ENCODE data around the gene FAM222B. TPM values are rescaled to one million over a fixed set of nuclear protein-coding genes. Genes with fewer than 3 reads are reported as not detected.

FAM222B gene
- total and polyA plus RNA-seq, 2 of the 4 experiments (the other 2 are of a cell fraction) = 2.5 to 10.8 TPM

- Histone ChIP-seq H3K36me3 (ENCODE audit: control insufficient read depth, insufficient read depth, low read length) (peaks cover 6% of the 10 kb centered on the region), H3K27me3 (ENCODE audit: control insufficient read depth, insufficient read depth, low read length) (0 out of 2 replicates have a peak, but pooled peaks cover 2% of the 10 kb centered on the region), H4K91ac (ENCODE audit: insufficient read depth, low read depth, low read length) (no peak overlapping the region), H2AFZ (replicated peaks; ENCODE audit: low read length, poor library complexity) (no peak overlapping the region), H3K56ac (ENCODE audit: extremely low read depth, insufficient read depth, low read length) (no peak overlapping the region), H3K79me1 (ENCODE audit: low read depth in 1 of 2, low read length in 2 of 2) (no peaks in the 10 kb centered on the region), H3K23ac (ENCODE audit: low read depth, low read length) (no peak overlapping the region), H4K8ac (ENCODE audit: low read depth in 2 of 2, low read length in 2 of 2) (no peak overlapping the region), H4K20me1 (ENCODE audit: insufficient read depth, low read length) (no peaks in the 10 kb centered on the region), H3K27ac (ENCODE audit: insufficient read depth, low read length) (no peak overlapping the region), H4K5ac (ENCODE audit: low read depth, low read length) (no peak overlapping the region), H3K18ac (ENCODE audit: low read depth, low read length) (no peak overlapping the region), H3K9me3 (ENCODE audit: control insufficient read depth, insufficient read depth, low read length) (no peaks in the 10 kb centered on the region), H3K4me1 (ENCODE audit: control insufficient read depth, insufficient read depth, low read length) (no peaks in the 10 kb centered on the region), H2BK20ac (ENCODE audit: low read depth, low read length) (no peak overlapping the region), H3K4ac (ENCODE audit: low read depth, low read length) (no peak overlapping the region), H3K9me1 (ENCODE audit: insufficient read depth, low read length) (no peaks in the 10 kb centered on the region), H2AK5ac (ENCODE audit: low read depth, low read length) (no peak overlapping the region), H3K4me3 (ENCODE audit: insufficient read depth, low read depth, low read length) (no peak overlapping the region), H3K9ac (ENCODE audit: low read depth, low read length) (no peak overlapping the region), H2BK15ac (ENCODE audit: low read depth, low read length) (no peak overlapping the region), H3K4me2 (ENCODE audit: low read depth, low read length) (no peak overlapping the region), H3K14ac (replicated peaks; ENCODE audit: low read depth, low read length) (no peak overlapping the region), H2BK5ac (ENCODE audit: low read depth, low read length, poor library complexity, severe bottlenecking) (no peak overlapping the region), H2BK120ac (ENCODE audit: low read depth, low read length) (no peak overlapping the region), H2AK9ac (replicated peaks; ENCODE audit: low read depth, low read length, poor library complexity) (peak overlapping the region; percentile 42)
- no peak for DNase-seq
- BruUV-seq (replicated peaks) = no TSS peak
- ATAC-seq (ENCODE audit: low read depth) = no peak
- ChIA-PET CTCF (no interaction called here), POLR2A (ENCODE audit: unreplicated experiment) (no interaction called here)
- in situ Hi-C loops (cut with MboI; ENCODE audit: low sequenced_read_pairs) (no loop called here), dilution Hi-C loops (cut with HindIII; ENCODE audit: low sequenced_read_pairs, unreplicated experiment) (no loop called here), intact Hi-C loops (cut with micrococcal nuclease) (no loop called here)
- TF ChIP-seq, protein P1, sequence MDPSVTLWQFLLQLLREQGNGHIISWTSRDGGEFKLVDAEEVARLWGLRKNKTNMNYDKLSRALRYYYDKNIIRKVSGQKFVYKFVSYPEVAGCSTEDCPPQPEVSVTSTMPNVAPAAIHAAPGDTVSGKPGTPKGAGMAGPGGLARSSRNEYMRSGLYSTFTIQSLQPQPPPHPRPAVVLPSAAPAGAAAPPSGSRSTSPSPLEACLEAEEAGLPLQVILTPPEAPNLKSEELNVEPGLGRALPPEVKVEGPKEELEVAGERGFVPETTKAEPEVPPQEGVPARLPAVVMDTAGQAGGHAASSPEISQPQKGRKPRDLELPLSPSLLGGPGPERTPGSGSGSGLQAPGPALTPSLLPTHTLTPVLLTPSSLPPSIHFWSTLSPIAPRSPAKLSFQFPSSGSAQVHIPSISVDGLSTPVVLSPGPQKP (IDR thresholded peaks at IDR 0.05; ENCODE audit: borderline replicate concordance, low read depth, low read length) = no peak
- TF ChIP-seq BHLHE40 (IDR thresholded peaks at IDR 0.05; ENCODE audit: low read depth, low read length) = no peak
- no peak for TF ChIP-seq FOS (IDR thresholded peaks at IDR 0.05; ENCODE audit: low read depth, low read length)
- TF ChIP-seq RFX5 (IDR thresholded peaks at IDR 0.05; ENCODE audit: low read depth, low read length) = no peak
- no peak for TF ChIP-seq SMC3 (IDR thresholded peaks at IDR 0.05; ENCODE audit: low read depth, low read length)
- no peak for TF ChIP-seq MXI1 (IDR thresholded peaks at IDR 0.05; ENCODE audit: borderline replicate concordance, low read depth, low read length)
- no peak for TF ChIP-seq NFE2L2 (IDR thresholded peaks at IDR 0.05; ENCODE audit: low read depth, low read length)
- TF ChIP-seq, protein P2, sequence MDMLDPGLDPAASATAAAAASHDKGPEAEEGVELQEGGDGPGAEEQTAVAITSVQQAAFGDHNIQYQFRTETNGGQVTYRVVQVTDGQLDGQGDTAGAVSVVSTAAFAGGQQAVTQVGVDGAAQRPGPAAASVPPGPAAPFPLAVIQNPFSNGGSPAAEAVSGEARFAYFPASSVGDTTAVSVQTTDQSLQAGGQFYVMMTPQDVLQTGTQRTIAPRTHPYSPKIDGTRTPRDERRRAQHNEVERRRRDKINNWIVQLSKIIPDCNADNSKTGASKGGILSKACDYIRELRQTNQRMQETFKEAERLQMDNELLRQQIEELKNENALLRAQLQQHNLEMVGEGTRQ (IDR thresholded peaks at IDR 0.05; ENCODE audit: low read depth, low read length) = no peak
- WGBS, 2 experiments (ENCODE audit: extremely low coverage in 2 of 2, insufficient read length in 1 of 2) = 95% methylated on average over 4 of the region's 11 CpGs; no CpG with 5 or more reads in 1 of the 2 experiments
Measured at GRCh38 chr17:28864991-28865849, 22.6 kb upstream of the FAM222B start.

All from IMR-90 (cell line).